ENCODE results near the gene PPP1R1C.

GRCh38 chr2:182020286-182021070 is 34.8 kb downstream of the PPP1R1C start:
- TF ChIP-seq ZBTB43 (CRISPR knock-in tag; IDR thresholded peaks at IDR 0.05): no peak
- TF ChIP-seq, protein P1, sequence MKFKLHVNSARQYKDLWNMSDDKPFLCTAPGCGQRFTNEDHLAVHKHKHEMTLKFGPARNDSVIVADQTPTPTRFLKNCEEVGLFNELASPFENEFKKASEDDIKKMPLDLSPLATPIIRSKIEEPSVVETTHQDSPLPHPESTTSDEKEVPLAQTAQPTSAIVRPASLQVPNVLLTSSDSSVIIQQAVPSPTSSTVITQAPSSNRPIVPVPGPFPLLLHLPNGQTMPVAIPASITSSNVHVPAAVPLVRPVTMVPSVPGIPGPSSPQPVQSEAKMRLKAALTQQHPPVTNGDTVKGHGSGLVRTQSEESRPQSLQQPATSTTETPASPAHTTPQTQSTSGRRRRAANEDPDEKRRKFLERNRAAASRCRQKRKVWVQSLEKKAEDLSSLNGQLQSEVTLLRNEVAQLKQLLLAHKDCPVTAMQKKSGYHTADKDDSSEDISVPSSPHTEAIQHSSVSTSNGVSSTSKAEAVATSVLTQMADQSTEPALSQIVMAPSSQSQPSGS (CRISPR knock-in tag; IDR thresholded peaks at IDR 0.05; ENCODE audit: borderline replicate concordance, low read depth): no peak
- no peak for TF ChIP-seq CTCF (IDR thresholded peaks at IDR 0.05)
- TF ChIP-seq CDX4 (CRISPR knock-in tag; IDR thresholded peaks at IDR 0.05; ENCODE audit: borderline replicate concordance): no peak
- TF ChIP-seq E2F1 (CRISPR knock-in tag; IDR thresholded peaks at IDR 0.05): no peak
